Mesothelial cell of epicardium (in vitro differentiated cells): ENCODE data around the gene TDRD9. TPM values are rescaled to one million over a fixed set of nuclear protein-coding genes. Genes with fewer than 3 reads are reported as not detected.
A peak's percentile ranks its signal among the peaks of the same experiment; 100 is the strongest.

ENCODE experiments used
- DNase-seq, 2 experiments: peaks; one replicate each; pipeline ENCODE4 v3.0.0; 2021; ENCODE audit warnings: low spot score in 2 of 2; ENCODE audit not compliant: unreplicated experiment in 2 of 2
- H3K27ac Mint-ChIP-seq: 2 replicates; pipeline ENCODE4 v1.8.0; 2021; ENCODE audit warnings: mixed read lengths
- H3K27me3 Mint-ChIP-seq: 2 replicates; pipeline ENCODE4 v1.8.0; 2021; ENCODE audit warnings: low read depth, mixed read lengths
- H3K36me3 Mint-ChIP-seq: 2 replicates; pipeline ENCODE4 v1.8.0; 2021; ENCODE audit warnings: mixed read lengths
- H3K4me1 Mint-ChIP-seq: 2 replicates; pipeline ENCODE4 v1.8.0; 2021; ENCODE audit warnings: mixed read lengths
- H3K4me3 Mint-ChIP-seq: 2 replicates; pipeline ENCODE4 v1.8.0; 2021; ENCODE audit warnings: mild to moderate bottlenecking, moderate library complexity, mixed read lengths
- H3K9me3 Mint-ChIP-seq: 2 replicates; pipeline ENCODE4 v1.8.0; 2021; ENCODE audit warnings: mixed read lengths
- total RNA-seq: library from RNA; stranded (reverse); gene quantifications from 3 replicates; pipeline ENCODE4 v1.2.1, GENCODE V29; 2021
- TF ChIP-seq, protein P1 (sequence below): fragments of 200-600 bp; sonication (generic); IDR thresholded peaks from one replicate; pipeline ENCODE4 v1.5.0; 2021; ENCODE audit warnings: antibody characterized with exemption; ENCODE audit not compliant: unreplicated experiment

Gene TDRD9
- total RNA-seq, 1 donor from 2014 or later: not detected

DNA sequence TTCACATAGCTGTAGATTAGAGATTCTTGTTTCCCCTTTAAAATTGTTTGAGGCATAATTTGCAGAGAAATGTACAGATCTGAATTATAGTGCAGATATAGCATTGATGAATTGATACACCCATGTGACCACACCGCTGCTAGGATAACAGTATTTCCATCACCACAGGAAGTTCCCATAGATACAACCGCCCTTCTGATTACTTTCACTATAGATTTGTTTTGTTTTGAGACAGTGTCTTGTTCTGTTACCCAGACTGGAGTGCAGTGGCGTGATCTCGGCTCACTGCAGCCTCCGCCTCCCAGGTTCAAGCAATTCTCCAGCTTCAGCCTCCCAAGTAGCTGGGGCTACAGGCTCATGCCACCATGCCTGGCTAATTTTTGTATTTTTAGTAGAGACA lies 148.5 kb downstream of the TDRD9 start:
- Mint-ChIP-seq H3K4me3 (no peak overlapping the region), H3K36me3 (no peaks in the 10 kb centered on the region), H3K4me1 (peaks cover 4% of the 10 kb centered on the region), H3K9me3 (peaks cover 14% of the 10 kb centered on the region), H3K27ac (no peak overlapping the region), H3K27me3 (peaks cover 20% of the 10 kb centered on the region)
- no peak for DNase-seq
- TF ChIP-seq, protein P1, sequence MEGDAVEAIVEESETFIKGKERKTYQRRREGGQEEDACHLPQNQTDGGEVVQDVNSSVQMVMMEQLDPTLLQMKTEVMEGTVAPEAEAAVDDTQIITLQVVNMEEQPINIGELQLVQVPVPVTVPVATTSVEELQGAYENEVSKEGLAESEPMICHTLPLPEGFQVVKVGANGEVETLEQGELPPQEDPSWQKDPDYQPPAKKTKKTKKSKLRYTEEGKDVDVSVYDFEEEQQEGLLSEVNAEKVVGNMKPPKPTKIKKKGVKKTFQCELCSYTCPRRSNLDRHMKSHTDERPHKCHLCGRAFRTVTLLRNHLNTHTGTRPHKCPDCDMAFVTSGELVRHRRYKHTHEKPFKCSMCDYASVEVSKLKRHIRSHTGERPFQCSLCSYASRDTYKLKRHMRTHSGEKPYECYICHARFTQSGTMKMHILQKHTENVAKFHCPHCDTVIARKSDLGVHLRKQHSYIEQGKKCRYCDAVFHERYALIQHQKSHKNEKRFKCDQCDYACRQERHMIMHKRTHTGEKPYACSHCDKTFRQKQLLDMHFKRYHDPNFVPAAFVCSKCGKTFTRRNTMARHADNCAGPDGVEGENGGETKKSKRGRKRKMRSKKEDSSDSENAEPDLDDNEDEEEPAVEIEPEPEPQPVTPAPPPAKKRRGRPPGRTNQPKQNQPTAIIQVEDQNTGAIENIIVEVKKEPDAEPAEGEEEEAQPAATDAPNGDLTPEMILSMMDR: no peak

DNA sequence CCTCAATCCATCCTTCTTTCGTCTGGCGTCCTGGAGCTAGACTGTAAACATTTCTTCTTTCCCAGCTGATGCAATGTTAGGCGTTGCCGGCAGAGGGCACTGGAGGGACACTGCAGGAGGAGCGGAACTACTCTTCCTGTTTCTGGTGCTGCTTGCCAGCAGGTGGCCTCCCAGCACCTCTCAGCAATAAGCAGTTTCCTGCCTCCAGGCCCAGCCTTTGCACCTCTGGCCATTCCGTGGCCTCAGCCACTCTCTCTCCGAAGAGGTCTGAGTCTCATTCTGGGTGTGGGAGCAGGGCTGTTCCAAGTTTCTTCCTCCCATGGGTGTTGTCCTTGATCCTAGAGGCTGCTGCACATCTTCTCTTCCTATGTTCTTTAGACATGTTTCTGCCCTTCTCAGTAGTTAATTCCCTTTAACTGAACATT lies 149.8 kb downstream of the TDRD9 start:
- TF ChIP-seq, protein P1: peak; percentile 97
- Mint-ChIP-seq H3K27ac (no peak overlapping the region), H3K4me3 (no peak overlapping the region), H3K4me1 (peaks cover 4% of the 10 kb centered on the region), H3K9me3 (peaks cover 9% of the 10 kb centered on the region), H3K27me3 (peaks cover 29% of the 10 kb centered on the region), H3K36me3 (no peaks in the 10 kb centered on the region)
- DNase-seq: peak; percentile 77 to 94

DNA sequence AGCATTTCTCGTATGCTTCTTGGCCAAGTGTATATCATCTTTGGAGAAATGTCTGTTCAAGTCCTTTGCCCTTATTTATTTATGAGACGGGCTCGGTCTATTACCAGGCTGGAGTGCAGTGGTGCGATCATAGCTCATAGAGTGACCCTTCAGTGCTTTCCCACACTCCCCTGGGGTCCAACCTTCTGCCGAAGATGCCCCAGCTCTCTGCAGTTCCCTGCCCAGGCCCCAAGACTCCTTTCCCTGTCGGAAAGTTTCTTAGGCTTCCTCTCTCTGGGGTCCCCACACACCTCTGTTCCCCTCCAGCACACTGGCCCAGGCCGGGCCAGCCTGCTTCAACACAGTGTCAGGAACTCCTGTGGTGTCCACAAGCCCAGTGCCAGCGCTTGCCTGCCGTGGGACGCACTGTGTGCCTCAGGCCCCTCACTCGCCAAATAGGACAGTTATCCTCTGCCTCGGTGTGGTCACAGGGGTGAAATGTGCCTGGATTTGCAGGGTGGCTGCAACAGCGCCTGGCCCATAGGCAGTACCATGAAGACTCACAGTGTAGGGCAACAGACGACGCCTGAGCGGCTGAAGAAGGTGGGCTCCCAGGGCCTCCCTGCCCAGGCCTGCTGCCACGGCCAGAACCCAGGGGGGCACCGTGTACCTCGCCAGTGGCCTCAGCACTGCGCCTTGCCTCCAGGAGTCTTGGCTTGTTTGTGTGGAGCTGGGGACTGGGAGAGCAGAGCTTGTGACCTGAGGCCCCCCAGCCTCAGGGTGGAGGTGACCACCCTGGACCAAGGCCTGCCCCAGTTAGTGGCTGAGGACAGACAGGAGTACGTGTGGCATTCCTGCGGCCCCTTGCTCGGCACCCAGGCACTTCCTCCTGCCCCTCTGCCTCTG lies 152.4 kb downstream of the TDRD9 start:
- no peak overlapping the region for H3K27ac Mint-ChIP-seq
- H3K4me1 Mint-ChIP-seq: peaks cover 19% of the 10 kb centered on the region
- no peak overlapping the region for H3K4me3 Mint-ChIP-seq
- H3K9me3 Mint-ChIP-seq: no peaks in the 10 kb centered on the region
- TF ChIP-seq, protein P1: no peak
- DNase-seq: no peak
- no peaks in the 10 kb centered on the region for H3K36me3 Mint-ChIP-seq
- H3K27me3 Mint-ChIP-seq: peaks cover 42% of the 10 kb centered on the region

DNA sequence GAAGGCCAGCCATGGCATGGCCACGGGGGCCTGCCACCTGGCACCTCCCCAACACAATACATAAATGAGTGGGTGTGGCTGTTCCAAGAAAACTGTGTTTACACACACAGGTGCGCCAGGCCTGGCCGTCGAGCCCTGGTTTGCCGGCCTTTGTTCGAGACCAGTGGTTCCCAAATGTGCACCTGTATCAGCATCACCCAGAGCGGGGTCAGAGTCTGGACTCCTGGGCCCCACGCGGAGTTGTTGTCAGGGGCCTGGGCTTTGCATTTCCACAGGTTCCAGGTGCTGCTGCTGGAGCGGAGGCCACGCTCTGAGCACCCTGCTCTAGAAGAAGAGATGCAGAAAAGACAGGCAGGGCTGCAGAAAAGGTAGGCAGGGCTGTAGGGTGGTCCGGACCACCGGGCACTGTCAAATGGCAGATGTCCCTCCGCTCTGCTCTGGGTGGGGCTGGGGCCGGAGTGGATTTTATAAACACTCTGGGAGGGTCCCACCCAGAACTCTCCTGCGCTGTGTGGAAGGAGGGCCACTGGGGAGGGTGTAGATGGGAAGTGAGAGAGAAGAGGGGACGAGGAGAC lies 153.1 kb downstream of the TDRD9 start:
- H3K36me3 Mint-ChIP-seq: no peaks in the 10 kb centered on the region
- TF ChIP-seq, protein P1: no peak
- H3K27me3 Mint-ChIP-seq: peaks cover 38% of the 10 kb centered on the region
- H3K4me3 Mint-ChIP-seq: no peak overlapping the region
- no peak overlapping the region for H3K27ac Mint-ChIP-seq
- H3K4me1 Mint-ChIP-seq: peaks cover 20% of the 10 kb centered on the region
- H3K9me3 Mint-ChIP-seq: no peaks in the 10 kb centered on the region
- DNase-seq: no peak

DNA sequence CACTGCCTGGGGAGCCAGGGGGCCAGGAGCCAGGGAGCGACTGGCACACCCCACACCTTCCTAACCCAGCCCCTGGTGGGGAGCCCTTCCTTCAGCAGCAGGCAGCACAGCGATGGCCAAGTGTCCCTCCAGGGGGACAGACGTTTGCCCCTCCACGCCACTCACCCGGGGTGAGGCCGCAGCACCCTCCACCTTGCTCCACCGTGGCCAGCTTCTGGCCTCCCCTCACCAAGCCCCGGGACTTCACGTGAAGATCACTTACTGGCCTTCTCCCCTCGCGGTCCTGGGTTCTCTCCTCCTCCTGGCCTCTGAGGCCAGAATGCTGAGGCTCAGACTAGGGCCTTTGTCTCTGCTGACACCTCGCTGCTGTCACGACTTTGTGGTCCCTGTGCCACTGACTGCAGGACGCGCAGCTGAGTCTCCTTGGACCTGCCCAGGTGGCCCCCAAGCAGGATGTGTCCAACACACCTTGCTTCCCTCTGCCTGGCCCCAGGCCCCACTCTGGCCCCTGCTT lies 153.8 kb downstream of the TDRD9 start:
- Mint-ChIP-seq H3K4me3 (no peak overlapping the region), H3K9me3 (no peaks in the 10 kb centered on the region), H3K36me3 (no peaks in the 10 kb centered on the region), H3K27ac (no peak overlapping the region), H3K4me1 (peaks cover 20% of the 10 kb centered on the region), H3K27me3 (peaks cover 35% of the 10 kb centered on the region)
- TF ChIP-seq, protein P1: no peak
- DNase-seq: no peak
